ENCODE results near the gene COBL. TPM values are rescaled to one million over a fixed set of nuclear protein-coding genes. Genes with fewer than 3 reads are reported as not detected.
A peak's percentile ranks its signal among the peaks of the same experiment; 100 is the strongest.

COBL gene
- total RNA-seq, 1 donor from 2014 or later: 0.05 TPM

GRCh38 chr7:51113560-51113959, 203.0 kb downstream of the COBL start:
- Mint-ChIP-seq H3K4me3 (no peak overlapping the region), H3K36me3 (ENCODE audit: low read depth) (no peaks in the 10 kb centered on the region), H3K4me1 (no peaks in the 10 kb centered on the region), H3K27ac (ENCODE audit: unreplicated experiment) (no peak overlapping the region), H3K27me3 (ENCODE audit: low read depth) (no peaks in the 10 kb centered on the region), H3K9me3 (peaks cover 8% of the 10 kb centered on the region)
- no peak for TF ChIP-seq CTCF (conservative IDR thresholded peaks at IDR 0.05)
- DNase-seq (ENCODE audit: low read depth, low spot score): no peak

DNA sequence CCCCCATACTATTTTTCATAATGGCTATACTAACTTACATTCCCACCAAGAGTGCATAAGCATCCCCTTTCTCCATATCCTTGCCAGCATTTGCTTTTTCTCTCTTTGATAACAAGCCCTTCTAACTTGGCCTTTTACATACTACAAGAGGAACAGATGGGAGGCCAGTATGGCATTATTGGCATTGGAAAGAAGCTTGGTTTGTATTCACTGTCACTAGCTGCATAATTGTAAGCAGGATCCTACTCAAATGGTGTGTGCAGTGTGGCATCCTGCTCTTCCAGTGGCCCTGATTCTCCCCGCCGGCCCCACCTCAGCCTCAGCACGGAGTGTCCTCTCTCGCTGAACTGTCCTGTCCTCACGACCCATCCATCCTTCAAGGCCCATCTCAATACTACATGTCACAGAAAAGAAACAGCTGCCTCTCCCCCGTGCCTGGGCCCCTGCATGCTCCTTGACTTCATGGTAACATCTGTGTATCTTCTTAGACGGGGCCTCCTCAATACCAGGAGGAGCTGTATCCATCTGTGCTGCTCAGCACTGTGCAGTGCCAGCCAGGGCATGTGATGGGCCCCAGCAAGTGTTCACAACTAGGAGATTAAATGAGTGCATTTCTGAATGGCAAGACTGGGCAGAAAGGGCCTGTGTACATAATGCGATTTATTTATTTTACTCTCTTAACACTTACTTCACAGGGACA, 205.2 kb downstream of the COBL start:
- Mint-ChIP-seq H3K36me3 (ENCODE audit: low read depth) (no peaks in the 10 kb centered on the region), H3K4me3 (no peak overlapping the region), H3K27ac (ENCODE audit: unreplicated experiment) (no peak overlapping the region), H3K4me1 (no peaks in the 10 kb centered on the region), H3K9me3 (peaks cover 8% of the 10 kb centered on the region), H3K27me3 (ENCODE audit: low read depth) (no peaks in the 10 kb centered on the region)
- TF ChIP-seq CTCF (conservative IDR thresholded peaks at IDR 0.05): no peak
- DNase-seq (ENCODE audit: low read depth, low spot score): no peak

DNA sequence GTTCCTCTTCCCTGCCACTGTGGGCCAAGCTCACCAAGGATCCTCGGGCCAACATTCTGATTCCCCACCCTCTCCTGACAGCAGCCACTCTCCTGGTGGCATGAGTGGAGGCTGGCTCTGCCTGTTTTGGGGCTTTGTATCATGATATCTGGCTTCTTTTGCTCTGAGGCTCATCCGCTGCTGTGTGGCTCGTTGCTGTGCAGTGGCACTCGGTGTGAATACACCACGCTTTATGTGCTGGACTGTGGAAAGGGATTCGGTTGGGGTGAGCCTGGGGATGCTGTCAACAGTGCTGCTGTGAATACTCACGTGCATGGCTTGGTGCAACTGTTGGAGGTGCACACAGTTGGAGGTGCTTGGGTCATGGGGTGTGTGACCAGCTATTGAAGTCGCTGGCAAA, 208.5 kb downstream of the COBL start:
- H3K36me3 Mint-ChIP-seq (ENCODE audit: low read depth): no peaks in the 10 kb centered on the region
- no peaks in the 10 kb centered on the region for H3K27me3 Mint-ChIP-seq (ENCODE audit: low read depth)
- H3K27ac Mint-ChIP-seq (ENCODE audit: unreplicated experiment): peak overlapping the region; percentile 31
- no peak for TF ChIP-seq CTCF (conservative IDR thresholded peaks at IDR 0.05)
- H3K9me3 Mint-ChIP-seq: peaks cover 2% of the 10 kb centered on the region
- no peak overlapping the region for H3K4me3 Mint-ChIP-seq
- DNase-seq (ENCODE audit: low read depth, low spot score): no peak
- no peaks in the 10 kb centered on the region for H3K4me1 Mint-ChIP-seq

DNA sequence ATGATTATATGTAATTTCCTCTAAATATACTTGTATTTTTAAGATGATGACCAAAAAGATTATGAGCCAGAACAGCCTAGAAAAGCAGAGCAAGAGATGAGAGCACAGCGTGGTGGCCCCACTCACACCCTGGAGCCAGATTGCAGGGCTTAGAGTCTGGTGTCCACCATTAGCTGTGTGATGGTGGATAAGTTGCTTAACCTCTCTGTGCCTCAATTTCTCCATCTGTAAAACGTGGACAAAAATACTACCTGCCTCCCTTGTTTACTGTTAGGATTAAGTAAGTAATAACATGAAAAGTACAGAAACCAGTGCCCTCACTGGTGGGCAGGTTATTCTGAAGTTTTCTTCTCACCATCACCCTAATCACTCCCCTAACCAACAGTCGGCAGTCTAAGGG, 212.3 kb downstream of the COBL start:
- H3K27ac Mint-ChIP-seq (ENCODE audit: unreplicated experiment): no peak overlapping the region
- TF ChIP-seq CTCF (conservative IDR thresholded peaks at IDR 0.05): no peak
- no peaks in the 10 kb centered on the region for H3K27me3 Mint-ChIP-seq (ENCODE audit: low read depth)
- no peak for DNase-seq (ENCODE audit: low read depth, low spot score)
- no peaks in the 10 kb centered on the region for H3K36me3 Mint-ChIP-seq (ENCODE audit: low read depth)
- peaks cover 3% of the 10 kb centered on the region for H3K9me3 Mint-ChIP-seq
- no peak overlapping the region for H3K4me3 Mint-ChIP-seq
- no peaks in the 10 kb centered on the region for H3K4me1 Mint-ChIP-seq

GRCh38 chr7:51103718-51104117, 212.9 kb downstream of the COBL start:
- Mint-ChIP-seq H3K9me3 (peaks cover 5% of the 10 kb centered on the region), H3K27me3 (ENCODE audit: low read depth) (no peaks in the 10 kb centered on the region)
- DNase-seq (ENCODE audit: low read depth, low spot score): no peak

More at GRCh38 chr7:51103718-51104117, 212.9 kb downstream of the COBL start:
- no peak overlapping the region for H3K4me3 Mint-ChIP-seq
- no peak overlapping the region for H3K27ac Mint-ChIP-seq (ENCODE audit: unreplicated experiment)
- H3K36me3 Mint-ChIP-seq (ENCODE audit: low read depth): no peaks in the 10 kb centered on the region
- no peaks in the 10 kb centered on the region for H3K4me1 Mint-ChIP-seq
- TF ChIP-seq CTCF (conservative IDR thresholded peaks at IDR 0.05): no peak

Data from neural crest cell (in vitro differentiated cells).